Erythroblast (primary cell): ENCODE results near the gene HUS1B.

Experiments used
- GATA1 ChIP-seq: IDR thresholded peaks from 2 replicates; pipeline ENCODE4 v1.6.1; 2011; ENCODE audit warnings: low read depth, mild to moderate bottlenecking, control low read depth, low read length, moderate library complexity
- POLR2A ChIP-seq: IDR thresholded peaks from 2 replicates; pipeline ENCODE4 v1.6.1; 2011; ENCODE audit warnings: mild to moderate bottlenecking, low read length

DNA sequence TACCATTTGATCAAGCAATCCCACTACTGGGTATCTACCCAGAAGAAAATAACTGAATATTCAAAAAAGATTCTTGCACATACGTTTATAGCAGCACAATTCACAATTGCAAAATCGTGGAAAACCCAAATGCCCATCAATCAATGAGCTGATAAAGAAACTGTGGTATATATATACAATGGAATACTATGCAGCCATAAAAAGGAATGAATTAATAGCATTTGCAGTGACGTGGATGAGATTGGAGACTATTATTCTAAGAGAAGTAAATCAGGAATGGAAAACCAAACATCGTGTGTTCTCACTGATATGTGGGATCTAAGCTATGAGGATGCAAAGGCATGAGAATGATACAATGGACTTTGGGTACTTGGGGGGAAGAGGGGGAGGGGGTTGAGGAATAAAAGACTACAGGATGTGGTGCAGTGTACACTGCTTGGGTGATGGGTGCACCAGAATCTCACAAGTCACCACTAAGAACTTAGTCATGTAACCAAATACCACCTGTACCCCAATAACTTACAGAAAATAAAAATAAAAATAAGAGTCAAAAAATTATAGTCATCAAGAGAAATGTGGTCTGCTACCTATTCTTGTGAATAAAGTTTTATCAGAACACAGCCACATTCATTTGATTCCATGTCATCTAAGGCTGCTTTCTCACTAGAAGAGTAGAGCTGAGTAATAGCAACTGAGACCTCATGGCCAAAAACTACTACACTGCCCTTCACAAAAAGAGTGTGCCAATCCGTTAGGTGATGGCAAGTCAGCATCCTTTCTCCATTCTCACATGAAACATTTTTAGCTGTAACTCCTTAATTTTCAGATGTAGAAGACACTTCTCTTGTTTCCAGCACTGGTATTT is 8.7 kb upstream of the HUS1B start:
- TF ChIP-seq POLR2A = no peak
- TF ChIP-seq GATA1 = no peak
